ENCODE data around the gene COX8A.

GRCh38 chr11:63969461-63969860 is 5.0 kb upstream of the COX8A start:
- TF ChIP-seq BHLHE40 (IDR thresholded peaks at IDR 0.05; ENCODE audit: low read depth, low read length) (no peak), PHF8 (IDR thresholded peaks at IDR 0.05; ENCODE audit: borderline replicate concordance, low read depth) (no peak), ZFP36 (IDR thresholded peaks at IDR 0.05; ENCODE audit: borderline replicate concordance, partially characterized antibody) (no peak), MYC (IDR thresholded peaks at IDR 0.05; ENCODE audit: borderline replicate concordance, low read length) (no peak)
